HCEC 1CT (cell line): ENCODE measurements around the gene TAB3.
"Not testable (repeated sequence)": the region's sequence is repeated elsewhere in the genome, so short reads cannot be mapped to it uniquely, and the experiment has no call there.

ENCODE experiments used
- DNase-seq: peaks from one replicate; pipeline ENCODE4 v3.0.0-alpha.2; 2017

Gene TAB3

GRCh38 chrX:30812326-30812725 lies 76.7 kb downstream of the TAB3 start:
- no peak for DNase-seq

- DNase-seq = no peak
These were observed 82.8 kb downstream of the TAB3 start for GRCh38 chrX:30806187-30806728.

GRCh38 chrX:30804462-30804861 lies 84.6 kb downstream of the TAB3 start:
- no peak for DNase-seq

- DNase-seq = no peak
These were observed 88.2 kb downstream of the TAB3 start for GRCh38 chrX:30800901-30801300.

- DNase-seq = no peak
These were observed 89.7 kb downstream of the TAB3 start for GRCh38 chrX:30799327-30799726.

- no peak for DNase-seq
These were observed 90.2 kb downstream of the TAB3 start for GRCh38 chrX:30798810-30799209.

- DNase-seq = not testable (repeated sequence)
These were observed 91.8 kb downstream of the TAB3 start for GRCh38 chrX:30797301-30797700.

GRCh38 chrX:30795981-30796958 lies 92.8 kb downstream of the TAB3 start:
- DNase-seq = no peak

- no peak for DNase-seq
These were observed 94.6 kb downstream of the TAB3 start for GRCh38 chrX:30794497-30794896.

- no peak for DNase-seq
These were observed 95.3 kb downstream of the TAB3 start for GRCh38 chrX:30793767-30794103.

GRCh38 chrX:30793075-30793766 lies 95.8 kb downstream of the TAB3 start:
- no peak for DNase-seq

GRCh38 chrX:30791296-30792278 lies 97.5 kb downstream of the TAB3 start:
- DNase-seq = no peak

GRCh38 chrX:30787012-30787411 lies 102.0 kb downstream of the TAB3 start:
- no peak for DNase-seq

- no peak for DNase-seq
These were observed 102.7 kb downstream of the TAB3 start for GRCh38 chrX:30786374-30786773.

- DNase-seq = no peak
These were observed 107.2 kb downstream of the TAB3 start for GRCh38 chrX:30781711-30782444.

- DNase-seq = no peak
These were observed 109.5 kb downstream of the TAB3 start for GRCh38 chrX:30779453-30780030.

- no peak for DNase-seq
These were observed 111.5 kb downstream of the TAB3 start for GRCh38 chrX:30777575-30777974.
